HG03175 (cell line): ENCODE measurements around the gene ZNF69.
"Not testable (repeated sequence)": the region's sequence is repeated elsewhere in the genome, so short reads cannot be mapped to it uniquely, and the experiment has no call there.

Source experiments
- ATAC-seq: cut with Tn5 transposase; IDR thresholded peaks from one replicate; pipeline ENCODE4 v1.9.1; 2021; ENCODE audit warnings: mild to moderate bottlenecking, moderate library complexity; ENCODE audit not compliant: unreplicated experiment

ZNF69 gene

GRCh38 chr19:11890634-11891033 is 3.1 kb downstream of the ZNF69 start:
- ATAC-seq: no peak

GRCh38 chr19:11894851-11895250 is 7.3 kb downstream of the ZNF69 start:
- ATAC-seq: no peak

GRCh38 chr19:11902228-11902627 is 14.6 kb downstream of the ZNF69 start:
- ATAC-seq: no peak

GRCh38 chr19:11905928-11906327 is 18.3 kb downstream of the ZNF69 start:
- ATAC-seq: no peak

- ATAC-seq: not testable (repeated sequence)
These were observed 24.4 kb downstream of the ZNF69 start for GRCh38 chr19:11911937-11912336.

- not testable (repeated sequence) for ATAC-seq
These were observed 27.0 kb downstream of the ZNF69 start for GRCh38 chr19:11914417-11915051.

GRCh38 chr19:11921852-11922495 is 34.4 kb downstream of the ZNF69 start:
- ATAC-seq: no peak

GRCh38 chr19:11924886-11925650 is 37.5 kb downstream of the ZNF69 start, which contains the start of gene ZNF700:
Gene ZNF700 (plus strand): TSS chr19:11925107. CDS start chr19:11925211, 104 bp downstream.
- ATAC-seq: peak; percentile 84

- not testable (repeated sequence) for ATAC-seq
These were observed 38.1 kb downstream of the ZNF69 start for GRCh38 chr19:11925651-11926187.

- ATAC-seq: no peak
These were observed 39.6 kb downstream of the ZNF69 start for GRCh38 chr19:11927227-11927626.

GRCh38 chr19:11931051-11931450 is 43.5 kb downstream of the ZNF69 start:
- no peak for ATAC-seq

GRCh38 chr19:11931513-11931912 is 43.9 kb downstream of the ZNF69 start:
- no peak for ATAC-seq

GRCh38 chr19:11935829-11936228 is 48.2 kb downstream of the ZNF69 start:
- not testable (repeated sequence) for ATAC-seq

- not testable (repeated sequence) for ATAC-seq
These were observed 50.8 kb downstream of the ZNF69 start for GRCh38 chr19:11938383-11938782.

- ATAC-seq: not testable (repeated sequence)
These were observed 53.8 kb downstream of the ZNF69 start for GRCh38 chr19:11941361-11941887.

GRCh38 chr19:11942008-11942842 is 54.6 kb downstream of the ZNF69 start:
- ATAC-seq: no peak

- no peak for ATAC-seq
These were observed 55.2 kb downstream of the ZNF69 start for GRCh38 chr19:11942843-11943108.

GRCh38 chr19:11944656-11945055 is 57.1 kb downstream of the ZNF69 start:
- no peak for ATAC-seq

- no peak for ATAC-seq
These were observed 61.1 kb downstream of the ZNF69 start for GRCh38 chr19:11948646-11949045.

GRCh38 chr19:11949201-11949600 is 61.6 kb downstream of the ZNF69 start:
- ATAC-seq: no peak
